Muscle of arm (tissue), 14 donors: ENCODE results near the gene YLPM1. TPM values are rescaled to one million over a fixed set of nuclear protein-coding genes. Genes with fewer than 3 reads are reported as not detected.
A peak's percentile ranks its signal among the peaks of the same experiment; 100 is the strongest.
"Not testable (repeated sequence)": the region's sequence is repeated elsewhere in the genome, so short reads cannot be mapped to it uniquely, and the experiment has no call there.

Source experiments
- DNase-seq: peaks from one replicate; pipeline ENCODE4 v3.0.0-alpha.2; 2013
- long read RNA-seq, 11 donors: transcript quantifications; one replicate each; lab custom pipeline, GENCODE V29; 2026
- polyA plus RNA-seq, 12 donors: library from polyadenylated mRNA; unstranded; fragments of 120-200 nt; gene quantifications; one replicate each; pipeline ENCODE4 v1.2.1, GENCODE V29; 2013; ENCODE audit not compliant: insufficient read length in 12 of 12

The YLPM1 gene, protein sequence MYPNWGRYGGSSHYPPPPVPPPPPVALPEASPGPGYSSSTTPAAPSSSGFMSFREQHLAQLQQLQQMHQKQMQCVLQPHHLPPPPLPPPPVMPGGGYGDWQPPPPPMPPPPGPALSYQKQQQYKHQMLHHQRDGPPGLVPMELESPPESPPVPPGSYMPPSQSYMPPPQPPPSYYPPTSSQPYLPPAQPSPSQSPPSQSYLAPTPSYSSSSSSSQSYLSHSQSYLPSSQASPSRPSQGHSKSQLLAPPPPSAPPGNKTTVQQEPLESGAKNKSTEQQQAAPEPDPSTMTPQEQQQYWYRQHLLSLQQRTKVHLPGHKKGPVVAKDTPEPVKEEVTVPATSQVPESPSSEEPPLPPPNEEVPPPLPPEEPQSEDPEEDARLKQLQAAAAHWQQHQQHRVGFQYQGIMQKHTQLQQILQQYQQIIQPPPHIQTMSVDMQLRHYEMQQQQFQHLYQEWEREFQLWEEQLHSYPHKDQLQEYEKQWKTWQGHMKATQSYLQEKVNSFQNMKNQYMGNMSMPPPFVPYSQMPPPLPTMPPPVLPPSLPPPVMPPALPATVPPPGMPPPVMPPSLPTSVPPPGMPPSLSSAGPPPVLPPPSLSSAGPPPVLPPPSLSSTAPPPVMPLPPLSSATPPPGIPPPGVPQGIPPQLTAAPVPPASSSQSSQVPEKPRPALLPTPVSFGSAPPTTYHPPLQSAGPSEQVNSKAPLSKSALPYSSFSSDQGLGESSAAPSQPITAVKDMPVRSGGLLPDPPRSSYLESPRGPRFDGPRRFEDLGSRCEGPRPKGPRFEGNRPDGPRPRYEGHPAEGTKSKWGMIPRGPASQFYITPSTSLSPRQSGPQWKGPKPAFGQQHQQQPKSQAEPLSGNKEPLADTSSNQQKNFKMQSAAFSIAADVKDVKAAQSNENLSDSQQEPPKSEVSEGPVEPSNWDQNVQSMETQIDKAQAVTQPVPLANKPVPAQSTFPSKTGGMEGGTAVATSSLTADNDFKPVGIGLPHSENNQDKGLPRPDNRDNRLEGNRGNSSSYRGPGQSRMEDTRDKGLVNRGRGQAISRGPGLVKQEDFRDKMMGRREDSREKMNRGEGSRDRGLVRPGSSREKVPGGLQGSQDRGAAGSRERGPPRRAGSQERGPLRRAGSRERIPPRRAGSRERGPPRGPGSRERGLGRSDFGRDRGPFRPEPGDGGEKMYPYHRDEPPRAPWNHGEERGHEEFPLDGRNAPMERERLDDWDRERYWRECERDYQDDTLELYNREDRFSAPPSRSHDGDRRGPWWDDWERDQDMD (N-terminal part only)
- 10 to 100 TPM in 11 of 12 donors, not detected in 1; 45.8 to 76.0 (median 55.0) TPM for polyA plus RNA-seq
- long read RNA-seq, donor 1, partial matches to known transcripts = 20 of 24 reads
- long read RNA-seq, donor 1, other reads (novel, unspliced or antisense) = 0 of 24 reads
- long read RNA-seq, donor 2, partial matches to known transcripts = 20 of 21 reads
- long read RNA-seq, donor 2, other reads (novel, unspliced or antisense) = 0 of 21 reads
- long read RNA-seq, donor 3, transcript YLPM1-204 (2 exons, 2,085 nt) = major isoform, 8 of 8 reads
- long read RNA-seq, donor 3, partial matches to known transcripts = 0 of 8 reads
- long read RNA-seq, donor 3, other reads (novel, unspliced or antisense) = 0 of 8 reads
- long read RNA-seq, donor 4, transcript YLPM1-204 (2 exons, 2,085 nt) = major isoform, 6 of 6 reads
- long read RNA-seq, donor 4, partial matches to known transcripts = 0 of 6 reads
- long read RNA-seq, donor 4, other reads (novel, unspliced or antisense) = 0 of 6 reads
- long read RNA-seq, donor 5, partial matches to known transcripts = 5 of 7 reads
- long read RNA-seq, donor 5, other reads (novel, unspliced or antisense) = 0 of 7 reads
- long read RNA-seq, donor 6, transcript YLPM1-204 (2 exons, 2,085 nt) = major isoform, 5 of 11 reads
- long read RNA-seq, donor 6, partial matches to known transcripts = 5 of 11 reads
- long read RNA-seq, donor 6, other reads (novel, unspliced or antisense) = 0 of 11 reads
- long read RNA-seq, donor 7, partial matches to known transcripts = 0 of 4 reads
- long read RNA-seq, donor 7, other reads (novel, unspliced or antisense) = 0 of 4 reads
- long read RNA-seq, donor 8, transcript YLPM1-204 (2 exons, 2,085 nt) = major isoform, 7 of 17 reads
- long read RNA-seq, donor 8, partial matches to known transcripts = 10 of 17 reads
- long read RNA-seq, donor 8, other reads (novel, unspliced or antisense) = 0 of 17 reads
- long read RNA-seq, donor 9, partial matches to known transcripts = 0 of 4 reads
- long read RNA-seq, donor 9, other reads (novel, unspliced or antisense) = 0 of 4 reads
- long read RNA-seq, donor 10, full-length matches to known transcripts = 8 of 14 reads
- long read RNA-seq, donor 10, partial matches to known transcripts = 6 of 14 reads
- long read RNA-seq, donor 10, other reads (novel, unspliced or antisense) = 0 of 14 reads
- long read RNA-seq, donor 11, partial matches to known transcripts = 10 of 14 reads
- long read RNA-seq, donor 11, other reads (novel, unspliced or antisense) = 0 of 14 reads

- peak; percentile 97 for DNase-seq
Observed at GRCh38 chr14:74762917-74763802, at the start of gene YLPM1. TSS of gene YLPM1 (plus strand) at chr14:74763316. CDS start at chr14:74763490, 174 bp downstream.

DNA sequence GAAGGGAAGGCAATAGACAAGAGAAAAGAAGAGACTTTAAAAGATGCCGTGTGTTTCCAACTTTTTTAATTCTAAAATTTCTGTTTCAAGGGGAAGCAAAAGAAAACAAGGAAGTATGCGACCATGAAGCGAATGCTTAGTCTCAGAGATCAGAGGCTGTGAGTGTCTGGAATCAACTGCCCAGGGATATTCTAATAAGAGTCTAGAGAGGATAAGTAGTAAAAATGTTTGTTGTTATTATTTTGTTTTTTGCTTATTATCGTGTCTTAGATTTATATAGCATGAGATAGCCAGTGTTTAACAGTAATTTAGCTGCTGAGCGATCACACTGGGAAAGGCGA, 49.8 kb upstream of the YLPM1 start:
- no peak for DNase-seq

- no peak for DNase-seq
Observed at GRCh38 chr14:74720526-74720925, 42.6 kb upstream of the YLPM1 start.

- no peak for DNase-seq
Observed at GRCh38 chr14:74723134-74723533, 40.0 kb upstream of the YLPM1 start.

- no peak for DNase-seq
Observed at GRCh38 chr14:74732387-74732786, 30.7 kb upstream of the YLPM1 start.

DNA sequence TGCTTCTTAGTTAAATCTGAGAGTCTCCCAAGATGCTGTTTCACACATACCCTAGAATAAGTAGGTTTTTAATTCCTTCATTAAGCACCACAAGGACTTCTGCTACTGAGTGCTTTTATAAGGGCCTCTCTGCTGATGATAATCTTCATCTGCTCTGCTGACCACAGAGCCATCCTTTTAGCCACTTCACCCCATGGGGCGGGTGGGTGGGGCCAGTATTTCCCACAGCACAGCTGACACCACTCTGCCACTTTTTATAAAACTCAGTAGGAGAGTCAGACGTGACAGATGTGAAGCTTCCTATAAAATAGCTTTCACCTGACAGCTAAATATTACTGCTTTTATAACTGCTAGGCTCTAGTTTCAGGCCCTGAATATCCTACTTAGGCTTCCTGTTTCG, 29.9 kb upstream of the YLPM1 start:
- DNase-seq = no peak

DNA sequence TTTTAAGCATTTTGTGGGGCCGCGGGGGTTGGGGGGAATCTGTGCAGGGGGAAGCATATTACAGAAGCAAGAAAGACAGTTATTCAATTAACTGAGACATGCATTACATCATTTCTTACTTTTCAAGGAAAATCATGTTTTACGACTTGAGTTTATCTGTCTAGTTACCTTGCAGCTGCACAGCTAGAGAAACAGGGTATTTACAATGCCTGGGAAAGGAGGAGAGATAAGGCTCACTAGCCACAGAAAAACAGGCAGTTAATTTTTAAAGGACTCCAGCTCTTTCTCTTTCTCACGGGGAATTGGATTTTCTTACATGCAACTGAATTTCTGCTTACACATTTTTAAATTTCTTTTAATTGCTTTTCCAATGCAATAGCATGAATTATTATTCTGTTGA, 28.0 kb upstream of the YLPM1 start:
- no peak for DNase-seq

DNA sequence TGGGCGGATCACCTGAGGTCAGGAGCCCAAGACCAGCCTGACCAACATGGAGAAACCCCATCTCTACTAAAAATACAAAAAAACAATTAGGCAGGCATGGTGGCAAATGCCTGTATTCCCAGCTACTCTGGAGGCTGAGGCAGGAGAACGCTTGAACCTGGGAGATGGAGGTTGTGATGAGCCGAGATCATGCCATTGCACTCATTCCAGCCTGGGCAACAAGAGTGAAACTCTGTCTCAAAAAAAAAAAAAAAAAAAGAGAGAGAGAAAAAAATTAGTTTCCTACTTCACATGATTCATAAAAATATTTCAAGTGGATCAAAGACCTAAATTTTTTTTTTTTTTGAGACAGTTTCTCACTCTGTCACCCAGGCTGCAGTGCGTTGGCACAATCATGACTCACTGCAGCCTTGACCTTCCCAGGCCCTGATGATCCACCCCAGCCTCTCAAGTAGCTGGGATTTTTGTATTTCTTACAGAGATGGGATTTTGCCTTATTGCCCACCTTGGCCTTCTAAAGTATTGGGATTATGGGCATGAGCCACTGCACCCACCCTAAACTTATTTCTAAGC, 25.3 kb upstream of the YLPM1 start:
- no peak for DNase-seq

- DNase-seq = no peak
Observed at GRCh38 chr14:74739293-74740030, 23.7 kb upstream of the YLPM1 start.

DNA sequence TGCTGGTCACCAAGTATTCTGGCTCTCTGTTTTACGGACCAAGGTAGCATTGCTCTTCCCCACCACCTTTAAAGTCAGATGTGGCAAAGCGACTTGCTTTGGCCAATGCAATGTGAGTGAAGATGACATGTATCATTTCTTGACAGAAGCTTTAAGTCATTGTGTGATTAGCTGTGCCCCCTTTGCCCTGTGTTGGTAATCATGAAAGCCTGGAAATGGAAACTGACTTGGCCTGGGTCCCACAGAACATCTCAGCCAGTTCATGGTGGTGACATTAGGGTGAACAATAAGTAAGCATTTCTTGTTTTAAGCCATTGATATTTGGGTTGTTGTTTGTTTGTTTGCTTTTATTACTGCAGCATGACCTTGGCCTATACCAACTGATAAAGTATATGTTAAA, 15.9 kb upstream of the YLPM1 start:
- no peak for DNase-seq

GRCh38 chr14:74754157-74754556, 9.0 kb upstream of the YLPM1 start:
- no peak for DNase-seq

DNA sequence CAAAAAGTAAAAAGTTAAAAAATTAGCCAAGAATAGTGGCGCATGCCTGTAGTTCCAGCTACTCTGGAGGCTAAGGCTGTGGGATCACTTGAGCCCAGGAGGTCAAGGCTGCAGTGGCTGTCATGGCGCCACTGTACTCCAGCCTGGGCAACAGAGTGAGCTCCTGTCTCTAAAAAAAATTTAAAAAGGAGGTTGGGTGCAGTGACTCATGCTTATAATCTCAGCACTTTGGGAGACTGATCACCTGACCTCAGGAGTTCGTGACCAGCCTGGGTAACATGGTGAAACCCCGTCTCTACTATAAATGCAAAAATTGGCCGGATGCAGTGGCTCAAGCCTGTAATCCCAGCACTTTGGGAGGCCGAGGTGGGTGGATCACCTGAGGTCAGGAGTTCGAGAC, 8.2 kb upstream of the YLPM1 start:
- DNase-seq = no peak

DNA sequence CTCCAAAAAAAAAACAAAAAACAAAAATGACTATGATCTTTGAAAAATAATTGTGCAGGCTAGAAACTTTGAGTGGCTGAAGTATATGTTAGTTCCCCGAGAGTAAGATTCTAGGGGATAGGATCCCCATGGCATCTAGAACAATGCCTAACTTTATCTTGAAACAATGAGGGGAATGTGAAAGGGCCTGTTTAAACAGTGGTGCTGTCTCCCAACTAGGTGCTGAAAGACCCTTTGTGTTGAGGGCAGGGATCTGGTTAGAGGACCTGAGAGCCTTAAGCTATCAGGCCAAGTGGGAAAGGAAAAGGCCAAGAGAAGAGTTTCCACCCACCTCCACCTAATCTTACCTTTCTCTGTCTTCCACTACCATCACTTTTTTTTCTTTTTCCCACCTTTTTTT, 6.8 kb upstream of the YLPM1 start:
- DNase-seq = no peak

DNA sequence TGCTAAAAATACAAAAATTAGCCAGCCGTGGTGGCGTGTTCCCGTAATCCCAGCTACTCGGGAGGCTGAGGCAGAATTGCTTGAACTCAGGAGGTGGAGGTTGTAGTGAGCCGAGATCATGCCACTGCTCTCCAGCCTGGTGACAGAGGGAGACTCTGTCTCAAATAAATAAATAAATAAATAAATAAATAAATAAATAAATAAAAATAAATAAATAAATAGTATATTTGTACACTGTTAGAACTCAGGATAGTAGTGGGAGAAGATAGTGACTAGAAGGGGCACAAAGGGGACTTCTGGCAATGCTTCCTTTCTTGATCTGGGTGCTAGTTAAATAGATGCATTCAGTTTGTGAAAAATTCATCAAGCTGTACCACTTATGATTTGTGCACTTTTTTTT, 4.6 kb upstream of the YLPM1 start:
- DNase-seq = not testable (repeated sequence)

DNA sequence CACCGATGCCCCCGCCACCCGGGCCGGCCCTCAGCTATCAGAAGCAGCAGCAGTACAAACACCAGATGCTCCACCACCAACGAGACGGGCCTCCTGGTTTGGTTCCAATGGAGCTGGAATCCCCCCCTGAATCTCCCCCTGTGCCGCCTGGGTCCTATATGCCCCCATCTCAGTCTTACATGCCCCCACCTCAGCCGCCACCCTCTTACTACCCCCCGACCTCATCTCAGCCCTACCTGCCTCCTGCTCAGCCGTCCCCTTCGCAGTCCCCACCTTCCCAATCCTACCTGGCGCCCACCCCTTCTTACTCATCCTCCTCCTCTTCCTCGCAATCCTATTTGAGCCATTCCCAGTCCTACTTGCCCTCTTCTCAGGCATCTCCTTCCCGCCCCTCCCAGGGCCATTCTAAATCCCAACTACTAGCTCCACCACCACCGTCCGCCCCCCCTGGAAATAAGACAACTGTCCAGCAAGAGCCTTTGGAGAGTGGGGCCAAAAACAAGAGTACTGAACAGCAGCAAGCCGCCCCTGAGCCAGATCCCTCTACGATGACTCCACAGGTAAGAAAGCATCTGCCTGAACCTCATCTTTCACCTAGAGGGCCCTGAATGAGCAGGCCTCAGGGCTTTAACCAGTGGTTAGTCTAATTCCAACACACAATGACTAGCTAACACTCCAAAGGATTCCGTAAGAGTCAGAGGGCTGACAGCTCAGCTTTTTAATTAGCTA, 851 bp downstream of the YLPM1 start:
- peak; percentile 8 for DNase-seq

DNA sequence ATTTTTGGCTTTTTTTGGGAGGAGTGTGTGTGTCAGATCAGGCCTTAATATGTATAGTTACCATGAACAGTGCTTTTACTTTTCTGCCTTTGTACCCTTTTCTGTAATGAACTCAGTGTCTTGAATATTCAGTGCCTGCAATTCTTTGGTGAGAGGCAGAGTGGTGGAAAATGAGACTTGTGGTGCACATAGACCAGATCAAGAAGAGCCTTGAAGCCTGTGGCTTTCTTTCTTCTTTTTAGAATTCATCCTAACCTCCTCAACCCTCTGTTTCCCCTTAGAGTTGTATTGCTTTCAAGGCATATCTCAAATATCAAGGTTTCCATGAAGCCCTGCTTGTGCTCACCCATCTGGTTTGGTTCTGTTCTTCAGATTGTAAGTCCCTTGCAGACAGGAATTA, 2.6 kb downstream of the YLPM1 start:
- no peak for DNase-seq

DNA sequence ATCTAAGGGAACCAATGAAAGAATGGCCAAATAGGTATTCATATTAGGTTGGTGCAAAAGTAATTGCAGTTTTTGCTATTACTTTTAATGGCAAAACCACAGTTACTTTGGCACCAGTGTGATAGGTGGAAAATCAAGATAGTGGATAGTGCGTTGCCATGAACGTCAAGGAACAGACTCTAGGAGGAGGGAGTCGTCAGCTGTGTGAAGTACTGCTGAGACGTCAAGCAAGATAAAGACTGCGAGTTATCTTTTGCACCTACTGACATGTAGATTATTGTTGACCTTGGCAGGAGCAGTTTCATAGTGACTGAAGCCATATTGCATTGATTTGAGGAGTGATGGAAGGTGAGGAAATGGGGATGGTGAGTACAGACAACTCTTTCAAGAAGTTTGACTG, 8.3 kb downstream of the YLPM1 start:
- DNase-seq = no peak
